K562 (cell line): ENCODE data around the gene GGCT. TPM values are rescaled to one million over a fixed set of nuclear protein-coding genes. Genes with fewer than 3 reads are reported as not detected.

Source experiments
- JUND ChIP-seq, 2 experiments: IDR thresholded peaks; 2 replicates in 1 of 2; 3 replicates in 1 of 2; pipeline ENCODE4 v1.6.1; 2011; ENCODE audit warnings: borderline replicate concordance in 2 of 2, low read depth in 2 of 2, low read length in 2 of 2, improper control_type of control experiment in 1 of 2, missing biosample characterization in 1 of 2, missing genetic modification characterization in 1 of 2, missing genetic modification reagents in 1 of 2
- KHSRP ChIP-seq: fragments of 450-650 bp; IDR thresholded peaks from 2 replicates; pipeline ENCODE4 v1.6.1; 2017
- NBN ChIP-seq: fragments of 450-650 bp; IDR thresholded peaks from 2 replicates; pipeline ENCODE4 v1.6.1; 2016; ENCODE audit warnings: low read depth, mild to moderate bottlenecking
- REST ChIP-seq, 2 experiments: fragments of 450-650 bp; formaldehyde crosslinking in 1 of 2; IDR thresholded peaks; 2 replicates each; pipeline versions ENCODE4 v1.4.0 to v1.6.1; 2014 to 2020; ENCODE audit warnings: mild to moderate bottlenecking in 2 of 2, borderline replicate concordance in 1 of 2, low read depth in 1 of 2
- TCF7 ChIP-seq: sonication (generic); IDR thresholded peaks from 2 replicates; pipeline ENCODE4 v1.6.1; 2016; ENCODE audit warnings: antibody characterized with exemption, borderline replicate concordance
- TSHZ1 ChIP-seq: fragments of 250-450 bp; sonication (Bioruptor Pico); IDR thresholded peaks from 2 replicates; pipeline ENCODE4 v1.4.0; 2020; ENCODE audit warnings: mild to moderate bottlenecking, moderate library complexity
- WHSC1 ChIP-seq: IDR thresholded peaks from one replicate; pipeline ENCODE4 v1.6.1; 2012; ENCODE audit warnings: low read length, control low read depth, inconsistent platforms
- polyA plus RNA-seq, 8 experiments: library from polyadenylated mRNA; depleted of rRNA in 4 of 8; stranded (reverse) in 5 of 8; unstranded in 3 of 8; fragments of >200 nt; fragmentation: Nextera tagmentation in 2 of 8; fragmentation: Illumina TruSeq in 1 of 8; extraction: Ambion mirVana in 2 of 8; extraction: Trizol in 1 of 8; gene quantifications; 2 replicates each; pipeline versions ENCODE4 v1.2.1 to v1.2.3, GENCODE V29; 2011 to 2014; ENCODE audit warnings: inconsistent platforms in 1 of 8, missing spikeins in 1 of 8
- total RNA-seq, 7 experiments: library from RNA; depleted of rRNA in 6 of 7; stranded (reverse); fragments of >200 nt in 6 of 7; fragmentation: Illumina TruSeq in 2 of 7; extraction: Trizol in 2 of 7; gene quantifications; 2 replicates each; pipeline versions ENCODE4 v1.2.1 to v1.2.3, GENCODE V29; 2011 to 2021; ENCODE audit warnings: low replicate concordance in 1 of 7
- TF ChIP-seq, protein P1 (sequence below), 2 experiments: fragments of 450-650 bp in 1 of 2; sonication (generic) in 1 of 2; formaldehyde crosslinking; conservative IDR thresholded peaks; 2 replicates each; pipeline versions ENCODE4 v1.4.0 to v1.8.1; 2020 to 2022; ENCODE audit warnings: mild to moderate bottlenecking in 1 of 2, missing genetic modification reagents in 1 of 2

The GGCT gene
- total and polyA plus RNA-seq, 9 of the 15 experiments (the other 6 are each of a cell fraction or from before 2014, with no cell fraction given): 79.0 to 349 (median 136) TPM

DNA sequence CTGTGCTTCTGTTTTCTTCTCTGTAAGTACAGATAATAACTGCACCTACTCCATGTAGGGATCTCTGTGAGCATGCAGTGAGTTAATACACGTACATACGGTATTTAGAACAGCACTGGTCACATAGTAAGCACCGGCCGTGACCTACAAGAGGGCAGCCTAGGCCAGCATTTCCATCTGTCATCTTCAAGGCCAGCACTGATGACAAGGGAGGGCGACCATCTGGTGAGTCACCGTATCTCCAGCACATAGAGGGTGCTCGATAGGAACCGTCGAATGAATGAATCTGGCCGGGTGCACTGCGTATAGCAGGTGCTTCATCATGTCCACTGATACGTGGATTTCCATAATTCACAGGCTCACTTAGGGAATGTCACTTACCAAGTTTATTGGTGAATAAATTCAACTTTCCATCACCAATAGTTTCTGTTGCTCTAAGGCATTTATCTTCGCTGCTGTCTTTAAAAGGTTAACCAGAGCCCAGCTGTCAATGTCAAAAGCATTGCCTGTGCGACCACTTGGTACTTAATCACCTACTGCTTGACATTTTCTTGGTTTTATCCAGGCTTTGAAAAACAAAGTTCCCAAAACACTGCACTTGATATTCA, 34.4 kb downstream of the GGCT start (continued):
- no peak for TF ChIP-seq TSHZ1 (CRISPR knock-in tag)
- TF ChIP-seq TCF7: no peak
- TF ChIP-seq, protein P1, sequence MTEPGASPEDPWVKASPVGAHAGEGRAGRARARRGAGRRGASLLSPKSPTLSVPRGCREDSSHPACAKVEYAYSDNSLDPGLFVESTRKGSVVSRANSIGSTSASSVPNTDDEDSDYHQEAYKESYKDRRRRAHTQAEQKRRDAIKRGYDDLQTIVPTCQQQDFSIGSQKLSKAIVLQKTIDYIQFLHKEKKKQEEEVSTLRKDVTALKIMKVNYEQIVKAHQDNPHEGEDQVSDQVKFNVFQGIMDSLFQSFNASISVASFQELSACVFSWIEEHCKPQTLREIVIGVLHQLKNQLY (CRISPR knock-in tag; conservative IDR thresholded peaks at IDR 0.05): no peak
- TF ChIP-seq NBN: 0 out of 2 replicates have a peak, but pooled peaks have one; percentile 44
- 0 out of 2 replicates have a peak, but pooled peaks have one; percentile 34 for TF ChIP-seq KHSRP
- TF ChIP-seq REST (IDR thresholded peaks at IDR 0.05; ENCODE audit: borderline replicate concordance): peak; percentile 55; the same call in 1 of the 2 replicates
- TF ChIP-seq REST (CRISPR knock-in tag; IDR thresholded peaks at IDR 0.05; ENCODE audit: low read depth): no peak
- TF ChIP-seq JUND (IDR thresholded peaks at IDR 0.05; ENCODE audit: borderline replicate concordance, low read depth, low read length): peak; percentile 98
- TF ChIP-seq JUND (tag; IDR thresholded peaks at IDR 0.05; ENCODE audit: borderline replicate concordance, low read depth, low read length): peak; percentile 97
- no peak for TF ChIP-seq WHSC1
